DMS79 (cell line): ENCODE results near the gene HOXB13.

ENCODE experiments used
- DNase-seq: peaks from one replicate; lab custom pipeline; 2025; lab: John Stamatoyannopoulos, UW

Gene HOXB13

DNA sequence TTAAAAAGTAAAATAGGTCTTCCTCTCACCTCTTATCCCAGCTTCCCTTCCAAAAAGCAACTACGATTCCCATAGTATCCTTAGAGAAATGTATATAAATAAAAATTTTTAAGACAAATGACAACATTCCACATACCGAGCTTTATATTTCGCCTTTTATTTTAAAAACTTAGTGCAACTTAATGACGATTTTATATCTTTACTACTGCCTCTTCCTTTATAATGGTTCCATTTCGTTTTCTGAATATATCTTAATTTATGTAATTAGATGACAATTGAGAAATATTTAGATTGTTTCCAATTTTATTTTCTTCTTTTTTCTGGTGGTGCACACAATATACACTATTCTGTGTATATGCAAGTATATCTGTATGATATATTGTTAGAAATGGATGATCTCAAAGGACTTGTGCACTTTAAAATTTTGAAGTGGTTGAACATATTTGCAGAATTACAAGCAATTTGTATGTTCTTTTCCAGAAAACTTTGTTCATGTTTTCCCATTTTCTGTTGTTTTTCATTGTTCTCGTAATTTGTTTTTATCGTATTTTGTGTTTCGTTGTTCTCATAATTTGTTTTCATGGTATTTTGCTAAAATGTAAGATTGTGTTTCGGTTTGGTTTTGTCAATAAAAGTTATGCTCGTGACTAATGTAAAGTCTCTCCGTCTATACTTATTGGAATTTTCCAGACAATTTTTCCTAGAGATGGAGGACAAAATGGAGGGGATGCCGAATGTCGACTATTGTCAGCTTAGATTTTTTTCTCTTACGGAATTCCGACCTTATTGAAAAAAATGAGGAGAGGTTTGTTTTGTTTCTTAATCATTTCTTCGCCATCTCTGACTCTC is 20.4 kb upstream of the HOXB13 start:
- DNase-seq: no peak

DNA sequence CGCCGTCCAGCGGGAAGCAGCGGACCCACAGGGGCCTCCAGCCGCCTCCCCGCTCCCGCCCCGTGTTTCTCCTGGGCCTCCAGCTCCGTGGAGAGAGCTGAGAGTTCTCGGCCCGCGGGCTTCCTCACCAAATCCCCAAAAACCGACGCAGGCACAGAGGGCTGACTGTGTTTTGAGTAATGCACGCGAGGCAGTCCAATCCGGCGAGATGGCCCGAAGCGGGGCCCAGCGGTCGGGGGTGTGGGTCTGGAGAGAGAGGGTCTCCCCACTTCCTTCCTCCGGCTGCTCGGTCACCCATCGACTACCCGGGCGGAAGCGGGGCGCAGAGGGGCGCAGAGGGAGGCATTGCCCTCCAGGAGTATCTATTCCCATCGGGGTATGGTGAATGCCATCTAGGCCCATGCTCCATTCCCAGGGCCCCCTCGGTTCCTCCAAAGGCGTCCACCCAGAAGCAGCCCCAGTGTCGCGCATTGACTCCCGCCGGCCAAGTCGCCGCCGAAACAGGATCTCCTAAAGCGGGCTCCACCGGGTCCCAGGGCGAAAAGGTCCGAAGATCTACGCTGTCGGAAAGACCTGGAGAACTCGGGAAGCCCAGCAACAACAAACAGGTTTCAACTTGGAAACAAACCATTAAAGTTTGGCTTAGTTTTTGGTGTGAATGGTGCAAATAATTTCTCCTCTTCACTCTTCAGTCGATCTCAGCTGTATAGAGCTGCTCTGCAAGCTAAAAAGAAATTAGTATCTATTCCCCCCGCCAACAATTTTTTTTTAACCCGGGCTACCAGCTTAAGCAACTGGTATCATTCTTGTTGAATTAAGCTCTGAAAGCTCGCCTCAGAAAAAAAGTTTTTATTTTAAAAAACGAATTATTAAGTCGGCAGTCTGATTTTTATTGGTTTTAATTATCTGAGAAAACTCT is 19.2 kb upstream of the HOXB13 start:
- DNase-seq: no peak

GRCh38 chr17:48746916-48747444 is 18.4 kb upstream of the HOXB13 start:
- DNase-seq: no peak

- no peak for DNase-seq
Observed at GRCh38 chr17:48745381-48746275, 17.1 kb upstream of the HOXB13 start.

DNA sequence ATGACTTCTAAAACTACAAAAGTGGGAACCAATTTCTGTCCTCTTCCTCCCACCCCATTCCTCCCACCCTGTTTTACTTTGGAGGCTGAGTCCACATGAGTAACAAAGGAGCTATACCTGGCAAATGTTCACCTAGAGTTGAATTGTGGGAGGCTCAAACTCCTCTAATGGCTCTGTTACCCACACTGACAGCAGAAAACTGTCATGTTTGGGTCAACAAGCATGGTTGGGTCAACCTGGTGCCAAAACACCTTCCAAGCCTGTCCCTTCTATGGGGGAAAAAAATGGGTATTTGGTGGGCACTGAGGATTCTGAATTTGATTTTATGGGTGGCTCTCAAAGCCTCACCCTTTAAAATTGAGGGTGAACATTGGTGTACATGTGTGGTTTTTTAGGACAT is 12.0 kb upstream of the HOXB13 start:
- no peak for DNase-seq

GRCh38 chr17:48738803-48739526 is 10.4 kb upstream of the HOXB13 start:
- DNase-seq: no peak

DNA sequence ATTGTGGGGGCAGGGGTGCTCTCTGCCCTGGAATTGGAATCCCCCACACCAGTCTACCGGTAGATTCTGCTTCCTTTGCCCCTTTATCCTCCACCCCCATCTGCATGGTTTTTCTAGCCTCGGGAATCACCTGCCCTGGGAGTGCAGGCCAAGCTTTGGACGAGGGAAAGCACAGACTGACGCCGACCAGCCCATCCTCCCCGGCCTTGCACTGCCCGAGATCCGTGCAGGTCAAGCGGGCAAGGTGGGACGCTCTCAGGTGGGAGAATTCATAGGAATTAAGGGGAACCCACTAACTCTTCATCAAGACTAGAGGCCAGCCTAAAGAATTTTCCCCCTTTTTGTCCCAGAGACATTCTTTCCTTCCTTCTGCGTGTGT is 9.9 kb upstream of the HOXB13 start:
- no peak for DNase-seq

DNA sequence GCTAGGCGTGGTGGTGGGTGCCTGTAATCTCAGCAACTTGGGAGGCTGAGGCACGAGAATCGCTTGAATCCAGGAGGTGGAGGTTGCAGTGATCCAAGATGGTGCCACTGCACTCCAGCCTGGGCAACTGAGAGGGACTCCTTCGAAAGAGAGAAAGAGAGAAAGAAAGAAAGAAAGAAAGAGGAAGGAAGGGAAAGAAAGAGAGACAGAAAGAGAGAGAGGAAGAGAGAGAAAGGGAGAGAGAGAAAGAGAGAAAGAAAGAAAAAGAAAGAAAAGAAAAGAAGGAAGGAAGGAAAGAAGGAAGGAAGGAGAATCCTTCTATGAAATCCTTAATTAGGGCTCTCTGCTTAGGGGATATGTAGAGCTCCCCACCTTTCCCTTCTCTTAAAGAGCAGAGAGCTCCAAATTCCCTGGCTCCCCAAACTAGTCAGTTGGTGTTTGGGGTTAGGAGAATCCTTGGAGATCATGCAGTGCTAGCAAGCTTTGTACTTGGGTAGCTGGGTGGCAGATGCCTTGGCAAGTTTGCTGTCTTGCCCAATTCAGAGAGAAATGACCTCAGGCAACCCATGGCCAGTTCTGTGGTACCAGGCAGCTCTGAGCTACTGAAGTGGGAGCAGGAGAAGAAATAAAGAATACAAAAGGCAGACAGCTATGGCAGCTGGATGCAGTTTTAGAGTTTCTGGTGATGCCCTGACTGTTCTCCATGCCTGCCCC is 8.9 kb upstream of the HOXB13 start:
- DNase-seq: no peak

GRCh38 chr17:48735062-48735351 is 6.5 kb upstream of the HOXB13 start:
- DNase-seq: no peak

GRCh38 chr17:48734333-48735061 is 5.9 kb upstream of the HOXB13 start:
- no peak for DNase-seq

GRCh38 chr17:48733632-48734328 is 5.2 kb upstream of the HOXB13 start:
- no peak for DNase-seq

DNA sequence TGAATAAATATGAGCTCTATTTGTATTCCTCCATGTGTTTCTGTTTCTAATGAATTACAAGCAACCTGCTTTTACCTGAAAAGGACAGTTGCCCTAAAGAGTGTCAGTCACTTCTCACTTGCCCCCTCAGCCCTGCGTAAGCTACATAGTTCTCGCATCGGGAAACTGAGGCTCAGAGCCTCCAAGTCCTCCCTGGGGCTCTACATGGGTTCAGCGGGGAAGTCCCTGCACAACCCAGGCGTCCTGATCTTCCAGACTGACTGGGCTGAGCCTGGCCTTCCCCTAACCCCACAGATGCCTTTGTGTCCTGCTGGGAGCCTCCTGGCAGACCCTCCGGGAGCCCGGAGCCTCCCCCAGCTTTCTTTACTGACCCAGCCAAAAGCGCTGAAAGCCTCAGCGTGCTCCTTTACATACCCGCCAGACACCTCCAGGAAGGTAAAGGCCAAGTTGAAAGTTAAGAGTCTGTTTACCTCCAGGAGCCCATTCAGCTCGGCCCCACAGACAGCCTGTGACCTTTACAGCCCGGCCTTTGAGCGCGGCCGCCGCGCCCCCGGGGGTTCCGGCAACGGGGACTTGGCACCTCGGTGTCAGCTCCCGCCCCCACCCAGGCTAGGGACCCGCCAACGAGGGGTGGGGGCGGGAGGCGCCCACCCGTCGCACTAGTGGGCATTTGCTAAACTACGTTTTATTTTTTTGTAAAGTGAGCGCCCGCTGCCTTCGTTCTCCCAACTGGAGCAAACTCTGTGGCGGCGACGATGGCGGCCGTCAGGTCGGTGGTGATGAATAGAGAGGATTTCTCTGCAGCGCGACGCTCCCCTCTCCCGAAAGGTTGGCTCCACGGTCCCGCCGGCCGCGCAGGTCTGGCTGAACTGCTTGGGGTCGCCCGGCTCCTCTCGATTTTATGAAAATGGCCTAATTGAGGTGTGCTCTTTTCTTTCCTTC is 4.4 kb upstream of the HOXB13 start:
- no peak for DNase-seq

DNA sequence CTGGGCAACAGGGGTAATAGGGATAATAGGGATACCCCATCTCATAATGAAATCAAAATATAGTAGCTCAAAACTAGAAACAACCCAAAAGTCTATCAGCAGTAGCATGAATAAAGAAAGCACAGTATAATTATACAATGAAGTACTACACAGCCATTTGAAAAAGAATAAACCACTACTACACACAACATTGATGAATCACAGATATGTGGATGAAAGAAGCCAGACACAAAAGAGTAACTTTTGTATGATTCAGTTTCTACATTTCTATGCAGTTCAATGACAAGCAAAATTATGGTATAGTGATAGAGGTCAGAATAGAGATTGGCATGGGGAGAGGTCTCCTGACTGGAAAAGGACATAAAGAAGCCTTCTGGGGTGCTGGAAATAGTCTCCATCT is 2.8 kb upstream of the HOXB13 start:
- DNase-seq: no peak

- no peak for DNase-seq
Observed at GRCh38 chr17:48730240-48730550, 1.6 kb upstream of the HOXB13 start.

DNA sequence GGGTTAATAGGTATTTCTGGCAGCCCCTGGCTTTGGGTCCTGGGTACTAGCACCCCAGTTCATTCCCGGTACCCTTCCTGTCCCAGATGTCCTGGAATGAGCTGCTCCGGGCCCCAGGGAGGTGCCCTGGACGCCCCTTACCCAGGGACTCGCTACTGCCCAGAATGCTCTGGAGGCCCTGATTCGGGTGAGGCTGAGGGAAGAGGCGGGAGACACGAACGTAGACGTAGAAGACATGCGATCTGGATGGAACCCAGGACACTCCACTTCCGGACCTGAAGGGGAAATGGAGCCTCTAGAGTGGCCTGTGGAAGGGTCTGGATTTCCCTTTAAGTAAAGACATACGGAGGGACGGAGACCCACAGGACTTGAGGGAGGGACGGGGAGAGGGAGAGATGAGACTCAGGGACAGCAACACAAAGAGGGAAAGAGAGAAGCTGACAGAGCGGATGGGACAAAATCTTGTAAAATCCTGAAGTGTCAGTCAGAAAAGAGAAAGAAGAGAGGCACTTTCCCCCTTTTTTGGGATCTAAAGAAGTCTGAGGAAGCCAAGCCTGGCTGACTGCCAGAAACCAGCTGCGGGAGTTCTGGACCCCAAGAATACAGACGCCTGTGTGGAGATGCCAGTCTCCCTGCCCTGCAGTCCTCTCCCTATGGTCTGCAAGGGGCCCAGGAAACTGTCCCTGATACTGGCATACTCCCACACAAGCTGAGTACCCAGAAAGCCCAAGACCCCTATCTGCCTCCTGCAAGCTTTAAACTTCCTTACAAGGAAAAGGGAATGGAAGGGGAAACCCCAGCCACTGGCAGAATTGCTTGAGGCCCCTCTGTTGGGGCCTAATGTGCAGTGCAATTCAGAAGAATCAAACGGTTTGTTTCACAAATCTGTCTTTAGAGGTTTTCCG is 1.0 kb upstream of the HOXB13 start:
- no peak for DNase-seq

GRCh38 chr17:48727415-48728175 is 955 bp downstream of the HOXB13 start:
- DNase-seq: no peak

DNA sequence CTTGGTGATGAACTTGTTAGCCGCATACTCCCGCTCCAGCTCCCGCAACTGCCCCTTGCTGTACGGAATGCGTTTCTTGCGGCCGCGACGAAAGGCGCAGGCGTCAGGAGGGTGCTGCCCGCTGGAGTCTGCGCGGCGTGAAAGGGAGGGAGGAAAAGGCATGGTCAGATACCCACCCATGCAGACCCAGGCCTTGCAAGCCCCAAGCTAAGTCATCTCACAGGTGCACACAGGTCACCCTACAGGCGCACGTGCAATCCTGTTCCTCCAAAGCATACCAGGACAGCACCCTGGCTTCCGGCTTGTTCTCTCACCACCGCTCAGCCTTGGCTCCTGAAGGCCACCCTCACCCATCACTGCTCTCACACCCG is 1.6 kb downstream of the HOXB13 start:
- no peak for DNase-seq
